ENCODE results near the gene SCARF1.

SCARF1 gene

DNA sequence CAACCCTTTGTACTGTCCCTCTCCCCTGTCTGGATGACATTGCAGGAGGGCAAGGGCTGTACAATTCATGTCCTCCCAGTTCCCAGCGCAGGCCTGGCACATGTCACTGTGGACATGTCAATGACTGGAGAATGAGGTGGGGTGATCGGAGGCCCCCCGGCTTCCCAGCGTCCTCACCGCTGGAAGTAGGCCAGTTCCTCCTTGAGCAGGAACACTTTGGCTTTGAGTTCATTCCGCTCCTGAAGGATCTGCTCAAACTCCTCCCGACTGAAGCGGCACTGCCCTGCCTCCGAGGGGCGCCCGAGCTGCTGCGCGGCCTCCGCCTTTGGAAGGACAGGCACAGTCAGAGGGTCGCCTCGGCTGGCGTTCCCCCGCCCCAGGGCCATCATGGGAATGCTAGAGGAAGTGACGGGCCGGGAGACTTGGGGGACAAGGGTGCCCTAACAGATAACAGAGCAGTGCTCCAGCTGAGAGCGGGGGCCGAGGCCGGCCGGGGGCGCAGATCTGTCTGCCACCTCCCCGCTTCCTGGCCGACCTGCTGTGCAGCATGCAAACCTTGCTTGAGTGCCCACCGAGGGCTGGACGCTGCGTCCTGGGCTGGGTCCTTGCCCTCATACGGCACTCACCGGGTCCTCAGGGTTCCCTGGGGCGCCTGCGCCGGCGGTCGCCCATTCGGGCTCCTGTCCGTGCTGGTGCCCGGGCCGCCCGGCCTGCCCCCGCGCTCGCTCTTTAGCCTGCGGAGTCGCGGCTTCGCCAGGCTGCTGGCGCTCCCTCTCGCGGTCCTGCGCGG is 2.8 kb upstream of the SCARF1 start:
- peak; percentile 10 for DNase-seq

DNA sequence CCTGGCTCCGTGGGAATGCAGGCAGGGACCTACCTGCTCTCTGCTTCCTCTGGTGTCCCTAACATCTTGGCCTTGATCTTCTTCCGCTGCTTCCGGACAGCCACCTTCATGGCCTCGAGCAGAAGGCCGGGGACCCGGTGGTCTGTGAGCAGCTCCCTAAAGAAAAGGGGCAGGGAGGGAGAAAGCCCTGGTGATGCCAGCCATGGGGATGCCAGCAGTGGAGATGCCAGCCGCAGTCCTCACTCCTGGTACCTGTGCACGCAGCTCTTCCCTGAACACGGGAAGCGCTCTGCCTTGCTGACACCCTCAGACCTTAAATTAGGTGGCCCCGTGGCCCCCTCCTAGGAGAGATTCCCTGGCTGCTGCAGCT is 2.3 kb upstream of the SCARF1 start:
- no peak for DNase-seq

- DNase-seq, result no peak
Observed at GRCh38 chr17:1646199-1646875, 805 bp upstream of the SCARF1 start.

DNA sequence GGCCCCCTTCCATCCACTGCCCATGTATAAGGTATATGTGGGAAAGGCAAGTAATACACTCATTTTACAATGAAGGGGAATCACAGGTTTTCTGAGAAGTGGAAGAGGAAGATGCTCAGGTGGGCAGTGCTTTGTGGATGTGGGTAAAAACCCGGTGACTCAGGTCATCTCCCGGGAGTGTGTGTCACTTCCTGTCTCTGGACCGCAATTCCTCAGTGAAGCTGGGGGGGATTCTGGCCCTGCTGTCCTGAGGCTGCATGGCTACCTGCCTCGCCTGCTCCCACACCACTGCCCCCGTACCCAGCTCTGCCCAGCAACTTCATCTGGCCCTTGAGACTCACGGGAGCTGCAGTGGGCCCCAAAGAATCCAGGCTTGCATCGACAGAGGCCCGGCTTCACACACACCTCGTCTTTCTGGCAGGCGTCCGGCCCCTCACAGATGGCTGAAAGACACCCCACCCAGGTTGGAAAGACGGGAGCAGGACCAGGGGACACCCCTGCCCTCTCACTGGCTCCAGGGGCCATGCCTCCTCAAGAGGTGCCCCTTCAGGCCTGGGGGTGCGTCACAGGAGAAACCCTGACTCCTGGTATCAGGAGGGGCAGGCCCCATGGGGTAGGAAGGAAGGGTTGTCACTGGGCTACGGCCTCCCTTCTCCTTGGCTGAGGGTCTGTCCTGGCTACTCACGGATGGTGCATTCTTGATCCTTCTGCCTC is 882 bp downstream of the SCARF1 start:
- peak; percentile 20 for DNase-seq

DNA sequence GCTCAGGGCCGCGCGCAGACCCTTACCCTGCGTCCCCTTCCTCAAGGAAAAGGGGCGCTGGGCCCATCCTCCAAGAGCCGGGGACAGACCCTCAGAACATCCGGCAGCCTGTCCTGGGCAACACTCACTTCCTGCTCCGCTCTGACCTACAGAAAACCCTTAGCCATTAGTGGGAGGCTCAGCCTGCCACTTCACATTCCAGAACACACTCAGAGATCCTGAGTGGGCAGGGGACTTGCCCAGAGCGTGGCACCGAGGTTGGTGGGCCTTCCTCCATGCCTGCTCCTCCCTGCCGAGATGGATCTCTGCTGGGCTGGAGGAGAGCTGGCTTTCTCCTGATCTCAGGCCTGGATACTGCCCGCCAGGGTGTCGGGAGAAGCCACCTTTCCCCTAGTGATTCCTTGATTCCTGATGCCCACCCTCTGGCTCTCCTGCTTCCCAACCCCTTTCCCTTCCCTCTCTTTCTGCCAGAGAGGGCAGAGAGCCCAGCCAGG is 1.5 kb downstream of the SCARF1 start:
- no peak for DNase-seq

GRCh38 chr17:1643293-1643998 is 2.1 kb downstream of the SCARF1 start:
- DNase-seq, result peak; percentile 68

DNA sequence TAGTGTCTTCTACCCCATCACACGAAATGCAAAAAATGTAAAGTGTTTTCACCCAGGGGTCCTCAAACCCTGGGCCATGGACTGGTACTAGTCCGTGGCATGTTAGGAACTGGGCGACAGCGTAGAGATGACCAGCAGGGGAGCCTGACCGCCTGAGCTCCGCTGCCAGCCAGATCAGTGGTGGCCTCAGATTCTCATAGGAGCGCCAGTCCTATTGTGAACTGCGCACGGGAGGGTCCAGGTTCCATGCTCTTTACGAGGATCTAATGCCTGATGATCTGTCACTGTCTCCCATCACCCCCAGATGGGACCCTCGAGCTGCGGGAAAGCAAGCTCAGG is 4.5 kb downstream of the SCARF1 start:
- no peak for DNase-seq

DNA sequence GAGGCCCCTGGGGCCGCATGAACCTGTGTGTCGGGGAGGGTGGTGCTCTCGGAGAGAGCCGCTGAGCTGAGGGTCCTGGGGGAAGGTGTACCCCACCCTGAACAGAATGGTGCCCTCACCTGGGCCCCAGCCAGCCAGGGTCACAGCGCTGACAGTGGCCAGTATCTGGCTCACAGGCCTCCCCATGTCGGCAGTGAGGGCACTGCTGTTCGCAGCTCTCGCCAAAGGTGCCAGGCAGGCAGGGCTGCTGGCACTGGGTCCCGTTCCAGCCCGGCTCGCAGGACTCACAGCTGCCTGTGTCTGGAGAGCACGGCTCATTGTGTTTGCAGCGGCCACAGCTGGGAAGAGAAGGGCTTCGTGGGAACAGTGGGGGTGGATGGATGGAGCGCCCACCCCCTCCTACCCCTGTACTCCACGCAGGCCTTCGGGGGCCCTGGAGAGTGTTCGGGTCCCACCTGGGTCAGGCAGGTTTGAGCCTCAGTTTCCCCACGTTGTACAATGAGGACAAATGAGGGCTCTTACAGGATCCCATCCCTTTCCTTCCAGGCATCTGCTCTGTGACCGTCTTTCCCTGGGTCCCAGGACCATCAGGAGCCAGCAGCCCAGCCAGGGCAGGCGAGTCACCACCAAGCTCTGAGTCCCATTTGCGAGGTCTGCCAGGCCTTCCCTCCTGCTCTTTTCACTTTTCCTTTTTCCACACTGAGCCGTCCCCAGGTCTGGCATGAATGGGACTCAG is 5.0 kb downstream of the SCARF1 start:
- no peak for DNase-seq

DNA sequence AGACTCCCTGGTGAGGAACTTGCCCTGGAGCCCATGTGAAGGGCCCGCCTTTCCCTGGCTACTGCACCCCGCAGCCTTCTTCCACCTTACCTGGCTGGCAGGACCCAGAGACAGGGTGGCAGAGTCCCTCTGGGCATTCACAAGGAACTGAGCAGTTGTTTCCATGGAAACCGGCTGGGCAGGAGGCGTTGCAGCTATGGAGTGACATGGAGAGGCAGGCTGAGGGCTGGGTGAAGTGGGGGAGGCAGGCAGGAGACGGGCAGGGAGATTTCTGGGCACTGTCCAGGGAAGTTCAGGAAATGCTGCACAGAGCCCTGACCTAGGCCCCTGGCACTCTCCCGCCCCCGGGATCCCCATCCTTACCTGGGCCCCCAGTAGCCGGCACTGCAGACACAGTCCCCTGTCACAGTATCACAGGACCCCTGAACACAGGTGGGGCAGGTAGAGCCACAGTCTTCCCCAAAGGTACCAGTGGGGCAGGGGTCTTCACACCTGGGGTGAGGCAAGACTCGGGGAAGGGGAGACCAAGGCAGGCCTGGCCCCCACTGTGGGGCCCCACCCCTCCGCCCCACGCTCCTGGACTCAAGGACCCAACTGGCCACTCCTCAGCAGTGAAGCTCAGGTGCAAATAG is 5.9 kb downstream of the SCARF1 start:
- no peak for DNase-seq

- DNase-seq, result no peak
Observed at GRCh38 chr17:1638624-1639300, 6.8 kb downstream of the SCARF1 start.

DNA sequence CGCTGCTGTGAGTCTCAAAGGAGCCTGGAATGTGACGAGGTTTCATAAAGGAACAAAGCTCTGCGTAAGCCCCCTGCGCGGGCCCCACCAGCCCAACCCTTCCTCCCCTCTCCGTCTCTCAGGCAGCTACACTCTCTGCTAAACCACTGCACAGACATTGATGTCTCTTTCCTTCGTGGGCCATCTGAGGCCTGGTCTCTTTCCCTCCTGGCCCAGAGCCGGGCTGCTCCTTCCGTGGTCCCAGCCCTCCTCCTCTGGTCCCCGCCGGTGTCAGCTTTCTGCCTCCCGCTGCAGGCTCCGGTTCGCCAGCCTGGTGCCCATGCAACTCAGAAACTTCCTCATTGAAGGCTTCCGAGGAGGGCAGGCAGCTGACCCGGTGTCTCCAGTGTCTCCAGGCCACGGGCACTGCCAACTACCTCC is 7.4 kb downstream of the SCARF1 start:
- DNase-seq, result no peak

DNA sequence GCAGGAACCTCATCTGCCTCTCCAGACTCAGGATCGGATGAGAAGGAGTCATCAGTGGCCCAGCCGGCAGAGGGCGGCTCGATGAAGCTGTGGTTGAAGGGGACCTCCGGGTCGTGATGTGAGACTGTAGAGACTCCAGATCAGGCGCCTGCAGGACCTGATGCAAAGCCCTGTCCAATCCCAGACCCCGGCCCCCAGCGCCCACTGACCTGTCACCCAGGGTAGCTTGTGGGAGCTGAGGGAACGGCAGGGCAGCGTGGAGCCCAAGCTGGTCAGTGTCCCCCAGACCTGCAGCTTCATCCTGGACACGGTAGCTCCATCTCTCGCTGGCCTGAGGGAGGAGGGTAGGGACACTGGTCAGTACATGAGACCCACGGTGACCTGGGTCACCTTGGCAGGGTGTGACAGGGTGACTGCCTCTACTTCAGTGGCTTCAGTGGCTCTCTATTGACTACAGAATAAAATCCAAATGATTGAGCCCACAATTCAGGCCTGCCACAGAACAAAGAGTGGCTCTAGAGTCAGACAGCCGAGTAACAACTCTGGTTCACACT is 8.7 kb downstream of the SCARF1 start:
- DNase-seq, result no peak

DNA sequence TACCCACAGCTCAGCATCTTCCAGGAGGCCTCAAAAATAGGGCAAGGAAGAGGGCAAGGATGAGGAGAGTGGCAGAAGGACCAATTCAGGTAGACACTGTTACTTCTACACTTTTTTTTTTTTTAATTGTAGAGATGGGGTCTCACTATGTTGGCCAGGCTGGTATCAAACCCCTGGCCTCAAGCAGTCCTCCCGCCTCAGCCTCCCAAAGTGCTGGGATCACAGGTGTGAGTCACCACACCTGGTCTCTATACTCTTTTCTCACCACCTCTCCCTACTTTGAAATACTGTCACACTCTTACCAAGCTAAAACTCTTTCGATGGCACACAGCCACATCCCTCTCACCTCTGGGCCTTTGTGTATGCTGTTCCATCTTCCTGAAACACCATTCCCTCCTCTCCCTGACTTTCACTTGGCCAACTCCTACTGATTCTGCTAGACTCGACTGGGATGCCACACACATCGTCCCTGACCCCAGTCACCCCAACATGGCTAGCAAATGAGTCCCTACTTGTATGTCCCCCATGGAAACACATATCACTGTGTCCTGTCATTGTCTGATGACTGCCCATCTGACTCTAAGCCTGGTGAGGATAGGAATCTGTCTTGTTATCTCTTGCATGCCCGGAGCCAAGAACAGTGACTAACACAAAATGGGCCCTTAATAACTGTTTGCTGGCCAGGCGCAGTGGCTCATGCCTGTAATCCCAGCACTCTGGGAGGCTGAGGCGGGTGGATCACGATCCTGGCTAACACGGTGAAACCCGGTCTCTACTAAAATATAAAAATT is 9.7 kb downstream of the SCARF1 start:
- DNase-seq, result no peak

GRCh38 chr17:1634841-1635650 is 10.5 kb downstream of the SCARF1 start:
- DNase-seq, result no peak

- no peak for DNase-seq
Observed at GRCh38 chr17:1630662-1631061, 14.9 kb downstream of the SCARF1 start.

DNA sequence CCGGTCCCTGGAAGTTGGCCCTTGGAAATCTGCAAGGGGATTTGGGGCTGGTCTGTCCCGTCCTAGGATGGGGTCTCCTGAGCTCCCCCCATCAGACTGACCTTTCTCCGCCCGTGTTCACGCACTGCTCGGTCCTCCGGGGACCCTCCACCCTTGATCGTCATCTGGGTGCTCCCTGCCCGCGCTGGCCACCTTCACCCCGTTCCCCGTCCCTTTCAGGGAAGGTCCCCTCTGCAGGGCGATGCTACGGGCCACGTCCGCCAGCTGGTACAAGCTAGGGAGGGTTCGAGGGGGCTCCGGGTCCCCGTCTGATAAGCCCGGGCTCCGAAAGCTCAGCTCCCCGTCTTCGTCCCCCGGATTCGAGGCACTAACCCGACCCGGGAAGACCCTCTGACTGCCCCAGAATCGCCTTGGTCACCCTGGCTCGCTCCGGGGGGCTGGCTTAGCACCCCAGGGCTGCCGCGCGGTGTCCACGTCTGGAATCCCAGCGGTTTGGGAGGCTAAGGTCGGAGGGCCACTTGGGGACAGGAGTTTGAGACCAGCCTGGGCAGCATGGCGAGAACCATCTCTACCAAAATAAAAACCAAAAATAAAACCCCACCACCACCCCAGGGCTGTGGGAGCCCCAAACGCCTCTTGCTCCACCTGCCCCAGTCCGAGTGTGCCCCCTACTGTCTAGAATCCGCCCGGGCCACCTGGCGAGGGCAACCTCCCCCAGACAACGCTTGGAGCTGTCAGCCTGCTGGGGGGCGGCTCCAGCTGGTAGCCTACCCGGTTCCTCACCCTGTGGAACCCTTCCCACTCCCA is 15.8 kb downstream of the SCARF1 start:
- DNase-seq, result peak; percentile 76

GRCh38 chr17:1628856-1629503 is 16.6 kb downstream of the SCARF1 start:
- DNase-seq, result peak; percentile 90
